Mesenchymal stem cell (in vitro differentiated cells and primary cell): ENCODE data around the gene SNX18.

ENCODE experiments used
- DNase-seq: peaks from one replicate; pipeline ENCODE4 v3.0.0-alpha.2; 2013
- H2AFZ ChIP-seq: one replicate; pipeline ENCODE4 v1.6.1; 2013; ENCODE audit warnings: low read depth, mild to moderate bottlenecking, control low read depth, inconsistent platforms, low read length, moderate library complexity
- H2AK5ac ChIP-seq: 2 replicates; pipeline ENCODE4 v1.6.1; 2013; ENCODE audit warnings: low read length, moderate library complexity, mild to moderate bottlenecking, inconsistent platforms; ENCODE audit not compliant: severe bottlenecking
- H2BK120ac ChIP-seq: one replicate; pipeline ENCODE4 v1.6.1; 2013; ENCODE audit warnings: low read depth, mild to moderate bottlenecking, inconsistent platforms, low read length, moderate library complexity
- H2BK12ac ChIP-seq, 2 experiments: one replicate each; pipeline ENCODE4 v1.6.1; 2013; ENCODE audit warnings: inconsistent platforms in 2 of 2, low read length in 2 of 2, mild to moderate bottlenecking in 2 of 2, moderate library complexity in 2 of 2, control low read depth in 1 of 2
- H2BK15ac ChIP-seq: one replicate; pipeline ENCODE4 v1.6.1; 2013; ENCODE audit warnings: mild to moderate bottlenecking, low read depth, inconsistent platforms; ENCODE audit not compliant: poor library complexity, severe bottlenecking
- H2BK5ac ChIP-seq: 2 replicates; pipeline ENCODE4 v1.6.1; 2013; ENCODE audit warnings: low read depth, mild to moderate bottlenecking, low read length, control low read depth, inconsistent platforms; ENCODE audit not compliant: poor library complexity, severe bottlenecking
- H3K14ac ChIP-seq, 2 experiments: one replicate each; pipeline ENCODE4 v1.6.1; 2013; ENCODE audit warnings: inconsistent platforms in 2 of 2, low read length in 2 of 2, control low read depth in 1 of 2, mild to moderate bottlenecking in 1 of 2, moderate library complexity in 1 of 2
- H3K18ac ChIP-seq, 2 experiments: one replicate each; pipeline ENCODE4 v1.6.1; 2013; ENCODE audit warnings: inconsistent platforms in 2 of 2, low read length in 2 of 2, control low read depth in 1 of 2, low read depth in 1 of 2, mild to moderate bottlenecking in 1 of 2
- H3K23ac ChIP-seq, 2 experiments: one replicate each; pipeline ENCODE4 v1.6.1; 2013; ENCODE audit warnings: inconsistent platforms in 2 of 2, low read length in 2 of 2, mild to moderate bottlenecking in 2 of 2, moderate library complexity in 2 of 2, control low read depth in 1 of 2
- H3K27ac ChIP-seq: 2 replicates; pipeline ENCODE4 v1.5.1; 2013; ENCODE audit warnings: mild to moderate bottlenecking, moderate library complexity, low read length, control low read depth, inconsistent platforms; ENCODE audit not compliant: poor library complexity, severe bottlenecking
- H3K27me3 ChIP-seq, 2 experiments: 2 replicates each; pipeline versions ENCODE4 v1.6.1 to v1.7.0; 2013; ENCODE audit warnings: low read length in 2 of 2, mild to moderate bottlenecking in 2 of 2, moderate library complexity in 2 of 2, control low read depth in 1 of 2, inconsistent platforms in 1 of 2; ENCODE audit not compliant: control insufficient read depth in 1 of 2, insufficient read depth in 1 of 2
- H3K36me3 ChIP-seq, 2 experiments: 2 replicates each; pipeline versions ENCODE4 v1.6.1 to v1.7.0; 2013; ENCODE audit warnings: low read length in 2 of 2, control low read depth in 1 of 2, inconsistent platforms in 1 of 2, low read depth in 1 of 2, mild to moderate bottlenecking in 1 of 2; ENCODE audit not compliant: insufficient read depth in 2 of 2, control insufficient read depth in 1 of 2
- H3K4ac ChIP-seq, 2 experiments: one replicate each; pipeline ENCODE4 v1.6.1; 2013; ENCODE audit warnings: inconsistent platforms in 2 of 2, low read length in 2 of 2, mild to moderate bottlenecking in 2 of 2, moderate library complexity in 2 of 2, control low read depth in 1 of 2, low read depth in 1 of 2
- H3K4me1 ChIP-seq: 2 replicates; pipeline ENCODE4 v1.6.1; 2013; ENCODE audit warnings: low read depth, low read length, control low read depth; ENCODE audit not compliant: control insufficient read depth, insufficient read depth
- H3K4me2 ChIP-seq: 2 replicates; pipeline ENCODE4 v1.6.1; 2013; ENCODE audit warnings: low read length, mild to moderate bottlenecking, inconsistent platforms; ENCODE audit not compliant: poor library complexity, severe bottlenecking
- H3K4me3 ChIP-seq, 2 experiments: 2 replicates each; pipeline versions ENCODE4 v1.5.1 to v1.7.0; 2013; ENCODE audit warnings: low read length in 2 of 2, mild to moderate bottlenecking in 2 of 2, control low read depth in 1 of 2, low read depth in 1 of 2; ENCODE audit not compliant: insufficient read depth in 1 of 2
- H3K79me1 ChIP-seq: replicated peaks from 2 replicates; pipeline ENCODE4 v1.6.1; 2013; ENCODE audit warnings: mild to moderate bottlenecking, control low read depth, low read length, inconsistent platforms; ENCODE audit not compliant: poor library complexity, severe bottlenecking
- H3K9ac ChIP-seq: 2 replicates; pipeline ENCODE4 v1.7.0; 2013; ENCODE audit warnings: mild to moderate bottlenecking, low read length, moderate library complexity
- H3K9me3 ChIP-seq: 2 replicates; pipeline ENCODE4 v1.7.0; 2013; ENCODE audit warnings: mild to moderate bottlenecking, low read length; ENCODE audit not compliant: control insufficient read depth
- H4K8ac ChIP-seq: one replicate; pipeline ENCODE4 v1.6.1; 2013; ENCODE audit warnings: inconsistent platforms, mild to moderate bottlenecking, low read length, moderate library complexity
- H4K91ac ChIP-seq: one replicate; pipeline ENCODE4 v1.6.1; 2013; ENCODE audit warnings: mild to moderate bottlenecking, low read length, inconsistent platforms
- WGBS: methylation state at CpG from one replicate; pipeline ENCODE4 v1.1.7; 2013; ENCODE audit warnings: mixed read lengths; 5-methylcytosine and 5-hydroxymethylcytosine counted together

Gene SNX18

DNA sequence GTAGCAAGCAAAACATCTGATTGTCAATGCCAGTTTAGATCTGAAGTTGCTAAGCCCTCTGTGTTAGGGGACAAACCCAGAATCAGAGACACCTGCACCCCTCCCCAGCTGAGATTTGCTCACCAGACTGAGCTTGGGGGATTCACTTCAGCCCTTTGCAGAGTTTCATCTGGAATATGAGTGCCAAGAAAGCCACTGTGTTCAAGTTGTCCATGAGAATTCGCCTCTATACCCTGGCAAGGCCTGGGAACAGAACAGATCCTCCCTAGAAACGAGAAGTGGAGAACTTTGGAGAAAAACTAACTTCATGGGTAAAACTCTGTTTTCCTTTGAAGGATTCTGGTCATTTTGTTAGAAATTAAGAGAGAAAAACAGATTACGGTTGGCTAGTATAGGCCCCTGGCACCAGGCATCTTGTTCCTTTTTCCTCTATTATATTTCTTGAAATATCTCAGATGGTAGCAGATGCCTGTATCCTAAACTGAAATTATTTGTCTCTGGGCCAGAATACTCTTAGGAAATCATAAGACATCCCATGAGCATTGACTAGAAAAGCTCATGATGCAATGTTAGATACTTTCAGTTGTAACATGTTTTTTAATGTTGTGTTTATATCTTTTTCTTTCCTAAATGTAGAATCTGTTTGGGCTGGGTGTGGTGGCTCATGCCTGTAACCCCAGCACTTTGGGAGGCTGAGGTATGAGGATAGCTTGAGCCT, 64.4 kb downstream of the SNX18 start:
- Histone ChIP-seq H3K14ac (no peak overlapping the region), H2BK5ac (no peak overlapping the region), H2BK15ac (no peak overlapping the region), H2AK5ac (no peak overlapping the region), H4K91ac (no peak overlapping the region), H3K27me3 (peaks cover 0 to 4% of the 10 kb centered on the region in 2 experiments), H3K79me1 (no peaks in the 10 kb centered on the region), H3K9ac (peak overlapping the region; percentile 58), H3K23ac (no peak overlapping the region), H3K4ac (peak overlapping the region in 1 of 2 experiments; percentile 56), H3K4me3 (peak overlapping the region in 1 of 2 experiments; percentile 5), H2AFZ (no peak overlapping the region), H2BK120ac (peak overlapping the region; percentile 13), H4K8ac (no peak overlapping the region), H2BK12ac (no peak overlapping the region), H3K9me3 (peaks cover 4% of the 10 kb centered on the region), H3K27ac (no peak overlapping the region), H3K4me1 (peaks cover 2% of the 10 kb centered on the region), H3K18ac (no peak overlapping the region), H3K4me2 (no peak overlapping the region), H3K36me3 (no peaks in the 10 kb centered on the region)
- DNase-seq, result no peak
- WGBS, result 73% methylated on average over 2 of the region's 3 CpGs

DNA sequence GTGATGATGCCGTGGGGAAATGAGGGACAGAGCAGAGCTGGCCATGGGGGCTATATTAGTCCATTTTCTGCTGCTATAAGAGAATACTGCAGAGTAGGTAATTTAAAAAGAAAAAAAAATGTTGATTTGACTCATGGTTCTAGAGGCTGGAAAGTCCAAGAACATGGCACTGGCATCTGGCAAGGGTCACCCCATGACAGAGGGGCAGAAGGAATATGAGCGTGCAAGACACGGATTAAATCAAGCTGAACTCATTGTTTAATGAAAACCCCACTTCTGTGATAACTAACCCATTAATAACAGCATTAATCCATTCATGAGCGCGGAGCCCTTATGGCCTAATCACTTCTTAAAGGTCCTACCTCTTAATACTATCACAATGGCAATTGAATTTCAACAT, 68.8 kb downstream of the SNX18 start:
- peaks cover 4% of the 10 kb centered on the region for H3K9me3 ChIP-seq
- no peaks in the 10 kb centered on the region for H3K36me3 ChIP-seq
- H4K8ac ChIP-seq, result no peak overlapping the region
- H3K4ac ChIP-seq, result no peak overlapping the region
- no peak overlapping the region for H3K18ac ChIP-seq
- H2AK5ac ChIP-seq, result no peak overlapping the region
- H3K4me3 ChIP-seq, result no peak overlapping the region
- no peak overlapping the region for H2BK15ac ChIP-seq
- H2BK120ac ChIP-seq, result no peak overlapping the region
- no peak overlapping the region for H3K14ac ChIP-seq
- H2BK5ac ChIP-seq, result no peak overlapping the region
- DNase-seq, result no peak
- H3K4me1 ChIP-seq, result no peaks in the 10 kb centered on the region
- H3K9ac ChIP-seq, result no peak overlapping the region
- no peak overlapping the region for H3K27ac ChIP-seq
- no peak overlapping the region for H3K23ac ChIP-seq
- H3K79me1 ChIP-seq, result no peaks in the 10 kb centered on the region
- no peaks in the 10 kb centered on the region for H3K27me3 ChIP-seq
- WGBS, result 94% methylated on average over 5 of the region's 5 CpGs
- H4K91ac ChIP-seq, result no peak overlapping the region
- no peak overlapping the region for H2AFZ ChIP-seq
- H2BK12ac ChIP-seq, result no peak overlapping the region
- no peak overlapping the region for H3K4me2 ChIP-seq

DNA sequence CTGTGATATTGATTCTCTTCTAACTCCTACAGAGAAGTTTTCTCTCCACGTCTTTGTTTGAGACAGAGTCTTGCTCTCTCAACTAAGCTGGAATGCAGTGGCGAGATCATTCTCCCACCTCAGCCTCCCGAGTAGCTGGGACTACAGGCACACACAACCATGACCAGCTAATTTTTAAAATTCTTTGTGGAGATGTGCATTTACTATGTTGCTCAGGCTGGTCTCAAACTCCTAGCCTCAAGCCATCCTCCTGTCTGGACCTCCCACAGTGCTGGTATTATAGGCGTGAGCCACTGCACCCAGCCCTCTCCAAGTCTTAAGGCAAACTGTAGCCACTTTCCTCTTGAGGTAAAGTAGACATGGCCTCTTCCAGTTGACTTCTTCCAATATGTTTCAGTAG, 72.2 kb downstream of the SNX18 start:
- no peaks in the 10 kb centered on the region for H3K27me3 ChIP-seq
- H2BK5ac ChIP-seq, result no peak overlapping the region
- H4K91ac ChIP-seq, result no peak overlapping the region
- no peak overlapping the region for H3K4me2 ChIP-seq
- peaks cover 4% of the 10 kb centered on the region for H3K9me3 ChIP-seq
- no peak overlapping the region for H2AK5ac ChIP-seq
- H2BK12ac ChIP-seq, result no peak overlapping the region
- WGBS, result 90% methylated on average over 2 of the region's 4 CpGs
- H3K18ac ChIP-seq, result no peak overlapping the region
- no peaks in the 10 kb centered on the region for H3K36me3 ChIP-seq
- no peak overlapping the region for H4K8ac ChIP-seq
- no peak for DNase-seq
- no peak overlapping the region for H3K23ac ChIP-seq
- H2BK120ac ChIP-seq, result no peak overlapping the region
- no peak overlapping the region for H2AFZ ChIP-seq
- H3K4ac ChIP-seq, result no peak overlapping the region
- no peaks in the 10 kb centered on the region for H3K4me1 ChIP-seq
- no peak overlapping the region for H2BK15ac ChIP-seq
- H3K79me1 ChIP-seq, result no peaks in the 10 kb centered on the region
- no peak overlapping the region for H3K14ac ChIP-seq
- H3K27ac ChIP-seq, result no peak overlapping the region
- H3K4me3 ChIP-seq, result no peak overlapping the region
- no peak overlapping the region for H3K9ac ChIP-seq

DNA sequence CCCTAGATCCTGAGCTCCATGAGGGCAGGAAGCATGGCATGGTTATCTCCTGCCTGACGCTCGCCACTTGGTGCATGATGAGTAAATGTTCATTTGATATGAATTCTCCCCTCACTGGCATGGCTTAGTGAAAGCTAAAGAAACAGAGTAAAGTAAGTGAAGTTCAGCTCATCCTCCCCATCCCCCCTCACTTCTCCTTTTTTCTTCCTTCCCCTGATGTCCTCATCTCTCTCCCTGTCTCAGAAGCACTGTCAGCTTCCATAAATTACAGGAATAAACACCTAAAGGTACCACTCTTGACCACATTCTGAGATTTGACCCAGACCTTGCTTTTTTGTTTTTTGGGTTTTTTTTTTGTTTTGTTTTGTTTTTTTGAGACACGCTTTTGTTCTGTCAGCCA, 73.3 kb downstream of the SNX18 start:
- no peak for DNase-seq
- H3K14ac ChIP-seq, result no peak overlapping the region
- H2BK5ac ChIP-seq, result no peak overlapping the region
- H3K9me3 ChIP-seq, result peaks cover 4% of the 10 kb centered on the region
- H3K9ac ChIP-seq, result no peak overlapping the region
- no peak overlapping the region for H3K4ac ChIP-seq
- no peaks in the 10 kb centered on the region for H3K27me3 ChIP-seq
- no peak overlapping the region for H2BK15ac ChIP-seq
- H3K36me3 ChIP-seq, result no peaks in the 10 kb centered on the region
- no peak overlapping the region for H4K91ac ChIP-seq
- WGBS, result 100% methylated on average over 3 of the region's 3 CpGs
- H3K79me1 ChIP-seq, result no peaks in the 10 kb centered on the region
- H2BK120ac ChIP-seq, result no peak overlapping the region
- no peak overlapping the region for H4K8ac ChIP-seq
- no peak overlapping the region for H3K27ac ChIP-seq
- H3K4me3 ChIP-seq, result no peak overlapping the region
- H3K23ac ChIP-seq, result no peak overlapping the region
- H2BK12ac ChIP-seq, result peak overlapping the region in 1 of 2 experiments; percentile 30
- no peak overlapping the region for H3K18ac ChIP-seq
- H2AK5ac ChIP-seq, result no peak overlapping the region
- H3K4me1 ChIP-seq, result no peaks in the 10 kb centered on the region
- no peak overlapping the region for H3K4me2 ChIP-seq
- H2AFZ ChIP-seq, result no peak overlapping the region
